Smooth muscle cell (in vitro differentiated cells): Measurements from ENCODE around the gene EFNA5. TPM values are rescaled to one million over a fixed set of nuclear protein-coding genes. Genes with fewer than 3 reads are reported as not detected.
A peak's percentile ranks its signal among the peaks of the same experiment; 100 is the strongest.

ENCODE experiments used
- DNase-seq: peaks from one replicate; lab custom pipeline; 2025; ENCODE audit not compliant: unreplicated experiment; lab: John Stamatoyannopoulos, UW
- H2AFZ ChIP-seq: fragments of 200-600 bp; sonication (generic); 2 replicates; pipeline ENCODE4 v1.6.0; 2016; ENCODE audit warnings: antibody characterized with exemption, low read depth, mild to moderate bottlenecking
- H3F3A ChIP-seq: fragments of 200-600 bp; sonication (generic); 2 replicates; pipeline ENCODE4 v1.6.0; 2017; ENCODE audit warnings: antibody characterized with exemption, low read depth
- H3K27ac ChIP-seq: fragments of 200-600 bp; sonication (generic); 2 replicates; pipeline ENCODE4 v1.5.1; 2016; ENCODE audit warnings: low read depth, mild to moderate bottlenecking
- H3K27me3 ChIP-seq: fragments of 200-600 bp; sonication (generic); 2 replicates; pipeline ENCODE4 v1.6.1; 2016; ENCODE audit warnings: low read depth, mild to moderate bottlenecking
- H3K36me3 ChIP-seq: fragments of 200-600 bp; sonication (generic); 2 replicates; pipeline ENCODE4 v1.5.1; 2016; ENCODE audit warnings: low read depth
- H3K4me1 ChIP-seq: fragments of 200-600 bp; sonication (generic); 2 replicates; pipeline ENCODE4 v1.5.1; 2016; ENCODE audit warnings: low read depth
- H3K4me2 ChIP-seq: fragments of 200-600 bp; sonication (generic); 2 replicates; pipeline ENCODE4 v1.6.0; 2016; ENCODE audit warnings: mild to moderate bottlenecking
- H3K4me3 ChIP-seq: fragments of 200-600 bp; sonication (generic); 2 replicates; pipeline ENCODE4 v1.5.1; 2016; ENCODE audit warnings: mild to moderate bottlenecking
- H3K79me2 ChIP-seq: fragments of 200-600 bp; sonication (generic); 2 replicates; pipeline ENCODE4 v1.6.0; 2016; ENCODE audit warnings: low read depth, mild to moderate bottlenecking
- H3K9ac ChIP-seq: fragments of 200-600 bp; sonication (generic); 2 replicates; pipeline ENCODE4 v1.6.0; 2016; ENCODE audit warnings: low read depth
- H3K9me3 ChIP-seq: fragments of 200-600 bp; sonication (generic); replicated peaks from 2 replicates; pipeline ENCODE4 v1.5.1; 2016; ENCODE audit warnings: low read depth
- H4K20me1 ChIP-seq: fragments of 200-600 bp; sonication (generic); 2 replicates; pipeline ENCODE4 v1.6.0; 2016; ENCODE audit warnings: low read depth
- WGBS: methylation state at CpG from one replicate; pipeline ENCODE4 v1.1.7; 2016; ENCODE audit warnings: low lambda C conversion rate; 5-methylcytosine and 5-hydroxymethylcytosine counted together
- polyA plus RNA-seq: library from polyadenylated mRNA; unstranded; fragments of >200 nt; fragmentation: Nextera tagmentation; extraction: Ambion mirVana; gene quantifications from 2 replicates; pipeline ENCODE4 v1.2.1, GENCODE V29; 2016
- total RNA-seq: library from RNA; depleted of rRNA; stranded (reverse); fragments of >200 nt; gene quantifications from 2 replicates; pipeline ENCODE4 v1.2.3, GENCODE V29; 2014
- TF ChIP-seq, protein P1 (sequence below): fragments of 200-600 bp; sonication (generic); IDR thresholded peaks from 2 replicates; pipeline ENCODE4 v1.5.1; 2017; ENCODE audit warnings: borderline replicate concordance, mild to moderate bottlenecking, antibody characterized with exemption; ENCODE audit not compliant: insufficient read depth, poor library complexity, severe bottlenecking

The EFNA5 gene
- total and polyA plus RNA-seq, 2 experiments from 2014 or later = 0.32 to 8.8 TPM

DNA sequence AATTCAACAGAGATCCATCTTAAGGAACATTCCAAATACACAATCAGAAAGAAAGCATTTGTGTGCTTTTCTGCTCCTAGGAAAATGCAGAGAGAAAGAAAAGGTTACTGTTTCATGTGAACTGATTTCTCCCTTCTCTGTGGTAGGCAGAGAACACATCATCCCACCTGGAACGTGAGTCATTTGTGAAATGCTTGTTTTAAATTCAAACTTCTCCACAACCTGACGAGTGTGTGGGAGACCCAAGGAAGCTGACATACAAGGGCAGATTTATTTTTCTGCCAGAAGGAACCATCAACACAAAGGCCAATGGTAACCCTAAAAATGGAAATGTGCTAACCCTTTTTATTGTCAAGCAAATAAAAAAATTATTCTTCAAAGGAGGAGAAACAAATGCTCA, 156.4 kb downstream of the EFNA5 start:
- no peaks in the 10 kb centered on the region for H3K79me2 ChIP-seq
- no peak for DNase-seq
- peaks cover 19% of the 10 kb centered on the region for H3F3A ChIP-seq
- WGBS = 43% methylated on average over 2 of the region's 2 CpGs
- H3K4me2 ChIP-seq = no peak overlapping the region
- H3K27ac ChIP-seq = peak overlapping the region; percentile 30
- no peaks in the 10 kb centered on the region for H4K20me1 ChIP-seq
- no peak overlapping the region for H3K9ac ChIP-seq
- no peaks in the 10 kb centered on the region for H3K36me3 ChIP-seq
- H3K9me3 ChIP-seq = no peaks in the 10 kb centered on the region
- H3K27me3 ChIP-seq = no peaks in the 10 kb centered on the region
- H3K4me1 ChIP-seq = peaks cover 57% of the 10 kb centered on the region
- H2AFZ ChIP-seq = no peak overlapping the region
- TF ChIP-seq, protein P1, sequence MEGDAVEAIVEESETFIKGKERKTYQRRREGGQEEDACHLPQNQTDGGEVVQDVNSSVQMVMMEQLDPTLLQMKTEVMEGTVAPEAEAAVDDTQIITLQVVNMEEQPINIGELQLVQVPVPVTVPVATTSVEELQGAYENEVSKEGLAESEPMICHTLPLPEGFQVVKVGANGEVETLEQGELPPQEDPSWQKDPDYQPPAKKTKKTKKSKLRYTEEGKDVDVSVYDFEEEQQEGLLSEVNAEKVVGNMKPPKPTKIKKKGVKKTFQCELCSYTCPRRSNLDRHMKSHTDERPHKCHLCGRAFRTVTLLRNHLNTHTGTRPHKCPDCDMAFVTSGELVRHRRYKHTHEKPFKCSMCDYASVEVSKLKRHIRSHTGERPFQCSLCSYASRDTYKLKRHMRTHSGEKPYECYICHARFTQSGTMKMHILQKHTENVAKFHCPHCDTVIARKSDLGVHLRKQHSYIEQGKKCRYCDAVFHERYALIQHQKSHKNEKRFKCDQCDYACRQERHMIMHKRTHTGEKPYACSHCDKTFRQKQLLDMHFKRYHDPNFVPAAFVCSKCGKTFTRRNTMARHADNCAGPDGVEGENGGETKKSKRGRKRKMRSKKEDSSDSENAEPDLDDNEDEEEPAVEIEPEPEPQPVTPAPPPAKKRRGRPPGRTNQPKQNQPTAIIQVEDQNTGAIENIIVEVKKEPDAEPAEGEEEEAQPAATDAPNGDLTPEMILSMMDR = no peak
- H3K4me3 ChIP-seq = no peak overlapping the region

DNA sequence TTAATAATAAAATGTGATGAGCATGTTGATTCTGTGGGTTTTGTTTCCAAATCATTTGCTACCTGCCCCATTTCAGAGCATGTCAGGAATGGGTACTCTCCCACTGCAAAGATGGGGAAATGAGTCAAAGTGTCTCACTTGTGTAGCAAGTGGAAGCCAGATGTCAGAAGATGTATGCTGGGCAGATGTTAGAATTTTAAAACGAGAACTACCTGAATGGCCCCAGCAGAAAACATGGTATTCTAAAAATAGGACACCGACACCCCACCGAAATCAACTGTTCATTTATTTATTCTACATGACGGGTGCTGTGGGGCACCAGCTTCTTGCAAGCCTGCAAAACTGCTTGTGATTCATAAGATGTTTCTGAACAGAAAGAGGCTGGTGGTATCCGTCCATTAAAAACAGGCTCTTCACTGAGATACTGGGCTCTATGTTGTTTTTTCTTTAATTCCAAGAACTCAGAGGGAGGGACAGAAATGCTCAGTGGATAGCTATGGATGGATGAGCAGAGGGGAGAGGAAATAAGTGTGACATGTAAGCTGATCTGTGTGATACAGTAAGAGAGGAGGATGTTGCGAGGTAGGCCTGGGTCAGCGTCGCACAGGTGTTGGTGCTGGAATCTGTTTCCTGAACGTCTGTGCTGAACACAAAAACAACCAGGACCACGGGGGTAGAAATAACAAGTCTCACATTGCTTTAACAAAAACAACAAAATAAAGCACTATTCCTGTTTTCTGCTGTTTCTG, 157.2 kb downstream of the EFNA5 start:
- Histone ChIP-seq H2AFZ (no peak overlapping the region), H3K9ac (no peak overlapping the region), H3K9me3 (no peaks in the 10 kb centered on the region), H3K4me3 (no peak overlapping the region), H3K36me3 (no peaks in the 10 kb centered on the region), H3F3A (peaks cover 15% of the 10 kb centered on the region), H3K27ac (peak overlapping the region; percentile 30), H3K79me2 (no peaks in the 10 kb centered on the region), H3K4me1 (peaks cover 50% of the 10 kb centered on the region), H3K4me2 (no peak overlapping the region), H4K20me1 (no peaks in the 10 kb centered on the region), H3K27me3 (no peaks in the 10 kb centered on the region)
- DNase-seq = no peak
- TF ChIP-seq, protein P1 = no peak
- 69% methylated on average over 10 of the region's 10 CpGs for WGBS

DNA sequence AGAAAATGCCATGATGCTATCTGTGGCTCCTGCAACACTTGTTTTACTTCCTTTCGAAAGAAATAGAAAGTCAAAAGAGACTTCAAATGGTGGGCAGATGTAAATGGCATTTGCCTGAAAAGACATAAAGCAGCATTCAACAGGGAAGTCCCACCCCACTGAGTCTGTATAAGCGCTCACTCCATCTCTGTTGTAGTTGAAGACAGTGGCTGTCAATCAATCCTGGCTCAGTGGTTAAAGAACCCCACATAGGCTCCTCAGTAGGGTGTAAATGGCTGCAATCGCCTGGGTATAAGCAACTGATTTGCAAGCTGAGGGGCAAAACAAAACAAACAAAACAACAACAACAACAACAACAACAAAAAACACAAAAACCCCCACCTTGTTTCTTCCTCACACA, 158.7 kb downstream of the EFNA5 start:
- Histone ChIP-seq H3F3A (peaks cover 12% of the 10 kb centered on the region), H3K9ac (no peak overlapping the region), H3K9me3 (no peaks in the 10 kb centered on the region), H3K27ac (no peak overlapping the region), H3K4me3 (no peak overlapping the region), H3K36me3 (no peaks in the 10 kb centered on the region), H3K4me2 (no peak overlapping the region), H3K27me3 (no peaks in the 10 kb centered on the region), H2AFZ (no peak overlapping the region), H3K79me2 (no peaks in the 10 kb centered on the region), H3K4me1 (peaks cover 41% of the 10 kb centered on the region), H4K20me1 (no peaks in the 10 kb centered on the region)
- TF ChIP-seq, protein P1 = no peak
- DNase-seq = no peak
- WGBS = 91% methylated on average over 3 of the region's 3 CpGs

DNA sequence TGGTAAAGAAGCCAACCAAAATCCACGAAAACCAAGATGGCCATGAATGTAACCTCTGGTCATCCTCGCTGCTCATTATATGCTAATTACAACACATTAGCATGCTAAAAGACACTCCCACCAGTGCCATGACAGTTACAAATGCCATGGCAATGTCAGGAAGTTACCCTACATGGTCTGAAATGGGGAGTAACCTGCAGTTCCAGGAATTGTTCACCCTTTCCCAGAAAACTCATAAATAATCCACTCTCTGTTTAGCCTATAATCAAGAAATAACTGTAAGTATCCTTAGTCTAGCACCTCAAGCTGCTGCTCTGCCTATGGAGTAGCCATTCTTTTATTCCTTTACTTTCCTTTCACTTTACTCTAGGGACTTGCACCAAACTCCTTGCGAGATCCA, 160.6 kb downstream of the EFNA5 start:
- Histone ChIP-seq H3K36me3 (no peaks in the 10 kb centered on the region), H3K9me3 (no peaks in the 10 kb centered on the region), H3F3A (no peaks in the 10 kb centered on the region), H3K4me2 (no peak overlapping the region), H3K9ac (no peak overlapping the region), H2AFZ (no peak overlapping the region), H3K4me3 (no peak overlapping the region), H3K79me2 (no peaks in the 10 kb centered on the region), H3K27me3 (no peaks in the 10 kb centered on the region), H4K20me1 (no peaks in the 10 kb centered on the region), H3K4me1 (peaks cover 36% of the 10 kb centered on the region), H3K27ac (no peak overlapping the region)
- DNase-seq = no peak
- 95% methylated on average over 3 of the region's 3 CpGs for WGBS
- TF ChIP-seq, protein P1 = no peak
